Effector memory CD8-positive, alpha-beta T cell (primary cell): ENCODE measurements around the gene TXLNA.
A peak's percentile ranks its signal among the peaks of the same experiment; 100 is the strongest.

ENCODE experiments used
- ATAC-seq: fragments of 150-1000 bp; cut with Tn5 transposase; replicated peaks from 2 replicates; pipeline ENCODE4 v1.10.0; 2021; ENCODE audit warnings: mild to moderate bottlenecking, moderate library complexity
- DNase-seq, 3 experiments: peaks; one replicate each; pipeline ENCODE4 v3.0.0; 2021
- H3K27ac Mint-ChIP-seq, 2 donors: one replicate each; pipeline ENCODE4 v1.8.0; 2022; ENCODE audit warnings: mild to moderate bottlenecking in 2 of 2, mixed read lengths in 2 of 2, moderate library complexity in 2 of 2
- H3K27me3 Mint-ChIP-seq, 2 donors: one replicate each; pipeline ENCODE4 v1.8.0; 2022; ENCODE audit warnings: mixed read lengths in 2 of 2
- H3K36me3 Mint-ChIP-seq: one replicate; pipeline ENCODE4 v1.8.0; 2022; ENCODE audit warnings: mild to moderate bottlenecking, moderate library complexity, mixed read lengths; ENCODE audit not compliant: insufficient read depth
- H3K4me1 Mint-ChIP-seq, 2 donors: one replicate each; pipeline ENCODE4 v1.8.0; 2022; ENCODE audit warnings: low read depth in 2 of 2, mixed read lengths in 2 of 2
- H3K4me3 Mint-ChIP-seq, 2 donors: one replicate each; pipeline ENCODE4 v1.8.0; 2022; ENCODE audit warnings: mild to moderate bottlenecking in 2 of 2, mixed read lengths in 2 of 2, moderate library complexity in 2 of 2
- H3K9me3 Mint-ChIP-seq, 2 donors: one replicate each; pipeline ENCODE4 v1.8.0; 2022; ENCODE audit warnings: mixed read lengths in 2 of 2

The TXLNA gene

DNA sequence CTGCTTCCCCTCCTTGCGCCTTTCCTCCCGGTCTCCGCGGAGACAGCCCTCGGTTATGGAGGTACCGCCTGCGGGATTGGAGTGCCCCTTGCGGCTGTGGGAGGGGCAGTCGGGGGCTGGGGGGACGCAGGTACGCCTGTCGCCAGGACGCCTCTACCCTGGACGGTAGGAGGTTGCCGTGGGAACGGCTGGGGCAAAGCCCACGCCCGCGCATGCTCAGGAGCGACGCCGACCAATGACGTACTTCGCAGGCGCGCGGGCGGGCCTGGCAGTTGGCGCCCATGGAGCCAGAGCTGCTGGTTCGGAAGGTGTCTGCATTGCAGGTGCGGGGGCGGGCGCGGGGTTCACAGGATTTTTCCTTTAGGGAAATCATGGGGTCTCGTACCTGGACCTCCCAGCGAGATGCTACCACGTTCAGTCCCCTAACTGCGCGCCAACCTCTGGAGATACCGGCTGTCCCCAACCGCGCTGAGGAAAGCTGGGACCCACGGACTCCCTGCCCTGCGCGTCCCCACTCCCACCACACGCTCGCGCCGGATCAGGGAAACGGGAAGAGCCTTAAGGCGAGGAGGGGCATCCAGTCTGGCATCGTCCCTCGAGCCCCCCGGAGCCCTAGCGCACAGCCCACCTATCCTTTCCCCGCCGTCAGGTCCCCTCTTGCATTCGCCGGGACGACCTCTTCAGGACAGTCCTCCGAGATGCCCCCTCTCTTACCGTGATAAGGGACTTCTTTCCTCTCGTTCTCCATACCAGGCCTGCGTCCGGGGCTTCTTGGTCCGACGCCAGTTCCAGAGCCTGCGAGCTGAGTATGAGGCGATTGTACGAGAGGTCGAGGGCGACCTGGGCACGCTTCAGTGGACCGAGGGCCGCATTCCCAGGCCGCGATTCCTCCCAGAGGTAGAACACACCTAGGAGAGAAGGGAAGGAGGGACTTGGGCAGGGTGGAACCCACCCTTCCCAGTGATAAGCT lies 26.2 kb downstream of the TXLNA start, which contains the start of gene IQCC:
TSS of gene IQCC (plus strand) at position 271 of the 970 bp plus-strand sequence. CDS start at position 282, 11 bp downstream.
- Mint-ChIP-seq H3K36me3 (peaks cover 18% of the 10 kb centered on the region), H3K9me3 (no peaks in the 10 kb centered on the region), H3K27ac (peak within 1 kb of the TSS; percentile 91 to 94), H3K4me3 (peak within 1 kb of the TSS; percentile 84 to 88), H3K4me1 (peaks cover 28 to 34% of the 10 kb centered on the region in 2 donors), H3K27me3 (no peaks in the 10 kb centered on the region)
- ATAC-seq, result peak; percentile 67
- DNase-seq, result peak; percentile 78 to 84 (median 79)

DNA sequence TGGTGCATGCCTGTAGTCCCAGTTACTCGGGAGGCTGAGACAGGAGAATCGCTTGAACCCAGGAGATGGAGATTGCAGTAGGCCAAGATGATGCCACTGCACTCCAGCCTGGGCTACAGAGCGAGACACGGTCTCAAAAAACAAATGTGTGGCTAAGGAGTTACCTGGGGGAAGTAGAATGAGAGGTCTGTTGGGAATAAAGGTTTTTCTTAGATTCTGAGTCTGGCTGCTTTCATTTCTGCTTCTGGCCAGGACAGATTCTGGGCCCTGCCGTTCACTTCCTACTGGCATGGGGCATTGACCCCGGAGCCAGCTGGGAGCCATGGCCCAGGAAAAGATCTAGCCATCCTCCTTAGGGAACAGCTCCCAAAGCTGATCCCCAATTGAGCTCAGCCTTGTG lies 29.0 kb downstream of the TXLNA start:
- H3K4me1 Mint-ChIP-seq, result peaks cover 14 to 18% of the 10 kb centered on the region in 2 donors
- H3K27me3 Mint-ChIP-seq, result no peaks in the 10 kb centered on the region
- ATAC-seq (no peak), DNase-seq (no peak)
- H3K27ac Mint-ChIP-seq, result no peak overlapping the region
- H3K36me3 Mint-ChIP-seq, result peaks cover 3% of the 10 kb centered on the region
- H3K4me3 Mint-ChIP-seq, result no peak overlapping the region
- H3K9me3 Mint-ChIP-seq, result no peaks in the 10 kb centered on the region

DNA sequence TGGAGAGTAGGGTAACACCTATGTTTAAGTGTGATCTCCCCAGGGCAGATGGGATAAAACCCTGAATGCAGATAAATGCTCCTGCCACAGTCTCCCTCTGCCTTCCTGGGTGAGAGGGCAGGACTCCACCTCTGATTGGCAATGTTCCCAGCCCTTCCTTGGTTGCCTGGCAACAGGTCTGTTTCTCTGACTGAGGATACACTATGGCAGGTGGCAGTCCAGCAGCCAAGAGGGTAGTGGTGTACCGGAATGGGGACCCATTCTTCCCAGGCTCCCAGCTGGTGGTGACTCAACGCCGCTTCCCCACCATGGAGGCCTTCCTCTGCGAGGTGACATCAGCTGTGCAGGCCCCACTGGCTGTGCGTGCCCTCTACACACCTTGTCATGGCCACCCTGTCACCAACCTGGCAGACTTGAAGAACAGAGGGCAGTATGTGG lies 29.4 kb downstream of the TXLNA start, which contains the start of gene DCDC2B:
TSS of gene DCDC2B (plus strand) at position 199 of the 438 bp plus-strand sequence. CDS start at position 204, 5 bp downstream.
- Mint-ChIP-seq H3K27ac (peak within 1 kb of the TSS; percentile 60 to 83), H3K27me3 (no peaks in the 10 kb centered on the region), H3K4me3 (no peak within 1 kb of the TSS), H3K36me3 (peaks cover 3% of the 10 kb centered on the region), H3K9me3 (no peaks in the 10 kb centered on the region), H3K4me1 (peaks cover 13 to 17% of the 10 kb centered on the region in 2 donors)
- ATAC-seq (no peak), DNase-seq (no peak)

DNA sequence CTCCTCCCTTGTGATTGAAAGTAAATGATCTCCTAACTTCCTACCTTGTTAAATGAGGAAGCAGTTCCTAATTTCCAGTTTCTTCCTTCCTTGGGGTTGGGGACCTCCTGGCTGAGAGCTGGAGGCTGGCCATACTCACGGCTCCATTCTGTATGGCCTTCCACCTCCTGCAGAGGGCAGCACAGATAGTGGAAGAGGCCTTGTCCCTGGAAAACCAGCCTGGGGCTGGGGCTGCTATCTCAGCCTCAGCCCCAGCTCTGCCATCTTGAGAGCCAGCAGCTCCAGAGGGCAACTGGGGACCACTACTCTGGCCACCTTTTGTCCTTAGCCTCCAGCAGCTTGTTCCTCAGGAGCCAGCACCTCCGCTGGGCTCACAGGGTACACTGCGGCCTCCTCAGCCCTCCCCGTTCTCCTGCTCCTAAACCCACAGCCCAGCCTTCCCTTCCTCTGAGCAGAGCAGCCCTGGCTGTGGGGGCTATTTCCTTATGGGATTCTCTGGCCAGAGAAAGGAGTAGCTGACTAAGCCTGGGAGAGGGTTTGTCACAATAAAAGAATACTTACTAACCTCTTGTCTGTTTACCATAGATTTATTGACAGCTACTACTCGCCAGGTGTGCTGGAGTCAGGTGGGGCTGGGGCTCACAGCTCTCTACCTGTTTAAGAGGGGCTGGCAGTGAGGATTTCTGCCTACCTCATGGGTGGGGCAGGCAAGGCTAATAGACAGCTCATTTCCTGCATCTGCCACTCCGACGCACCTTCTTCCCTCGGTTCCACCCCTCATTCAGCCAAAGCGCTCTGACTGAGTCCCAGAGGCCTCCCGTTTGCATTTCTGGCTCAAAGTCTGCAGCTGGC lies 36.4 kb downstream of the TXLNA start:
- H3K4me3 Mint-ChIP-seq, result no peak overlapping the region
- no peaks in the 10 kb centered on the region for H3K9me3 Mint-ChIP-seq
- ATAC-seq (peak; percentile 83), DNase-seq (peak; percentile 38 to 45 (median 44))
- H3K27me3 Mint-ChIP-seq, result no peaks in the 10 kb centered on the region
- peaks cover 11% of the 10 kb centered on the region for H3K36me3 Mint-ChIP-seq
- peak overlapping the region in 1 of 2 donors; percentile 75 for H3K27ac Mint-ChIP-seq
- peaks cover under 1 to 9% of the 10 kb centered on the region in 2 donors for H3K4me1 Mint-ChIP-seq

DNA sequence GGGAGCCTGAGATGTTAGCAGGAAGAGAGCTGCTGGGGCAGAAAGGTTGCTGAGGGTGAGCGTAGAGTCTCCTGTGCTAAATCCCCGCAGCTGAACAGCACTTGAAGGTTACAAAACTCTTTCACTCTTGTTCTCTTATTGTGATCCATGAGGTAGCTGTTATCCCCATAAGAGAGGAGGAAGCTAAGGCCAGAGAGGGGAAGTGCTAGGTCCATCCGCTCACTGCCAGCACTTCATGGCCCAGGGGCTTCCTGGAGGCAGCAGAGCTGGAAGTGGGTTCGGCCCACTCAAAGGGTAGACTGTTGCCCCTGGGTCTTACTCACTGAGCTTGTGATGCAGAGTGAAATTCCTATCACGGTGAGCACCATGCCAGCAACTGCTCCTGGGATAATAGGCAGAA lies 37.1 kb downstream of the TXLNA start:
- DNase-seq (no peak), ATAC-seq (no peak)
- Mint-ChIP-seq H3K27ac (peak overlapping the region in 1 of 2 donors; percentile 75), H3K4me1 (peaks cover 7 to 14% of the 10 kb centered on the region in 2 donors), H3K9me3 (no peaks in the 10 kb centered on the region), H3K36me3 (peaks cover 11% of the 10 kb centered on the region), H3K4me3 (no peak overlapping the region), H3K27me3 (no peaks in the 10 kb centered on the region)

DNA sequence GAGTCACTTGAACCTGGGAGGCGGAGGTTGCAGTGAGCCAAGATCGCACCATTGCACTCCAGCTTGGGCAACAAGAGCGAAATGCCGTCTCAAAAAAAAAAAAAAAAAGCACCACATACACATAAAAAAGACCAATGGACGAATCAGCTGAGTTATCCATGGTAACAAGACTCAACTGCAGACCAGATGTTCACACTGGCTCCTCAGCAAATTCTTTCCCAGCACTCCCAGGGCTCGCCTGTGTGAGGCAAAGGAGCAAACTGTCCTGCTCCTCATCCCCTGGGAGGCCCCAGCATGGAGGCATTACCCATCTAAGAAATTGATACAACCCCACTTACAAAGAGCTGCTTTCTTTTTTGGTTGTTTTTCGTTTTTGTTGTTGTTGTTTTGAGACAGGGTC lies 39.5 kb downstream of the TXLNA start:
- Mint-ChIP-seq H3K9me3 (no peaks in the 10 kb centered on the region), H3K4me1 (peaks cover 18 to 25% of the 10 kb centered on the region in 2 donors)

DNA sequence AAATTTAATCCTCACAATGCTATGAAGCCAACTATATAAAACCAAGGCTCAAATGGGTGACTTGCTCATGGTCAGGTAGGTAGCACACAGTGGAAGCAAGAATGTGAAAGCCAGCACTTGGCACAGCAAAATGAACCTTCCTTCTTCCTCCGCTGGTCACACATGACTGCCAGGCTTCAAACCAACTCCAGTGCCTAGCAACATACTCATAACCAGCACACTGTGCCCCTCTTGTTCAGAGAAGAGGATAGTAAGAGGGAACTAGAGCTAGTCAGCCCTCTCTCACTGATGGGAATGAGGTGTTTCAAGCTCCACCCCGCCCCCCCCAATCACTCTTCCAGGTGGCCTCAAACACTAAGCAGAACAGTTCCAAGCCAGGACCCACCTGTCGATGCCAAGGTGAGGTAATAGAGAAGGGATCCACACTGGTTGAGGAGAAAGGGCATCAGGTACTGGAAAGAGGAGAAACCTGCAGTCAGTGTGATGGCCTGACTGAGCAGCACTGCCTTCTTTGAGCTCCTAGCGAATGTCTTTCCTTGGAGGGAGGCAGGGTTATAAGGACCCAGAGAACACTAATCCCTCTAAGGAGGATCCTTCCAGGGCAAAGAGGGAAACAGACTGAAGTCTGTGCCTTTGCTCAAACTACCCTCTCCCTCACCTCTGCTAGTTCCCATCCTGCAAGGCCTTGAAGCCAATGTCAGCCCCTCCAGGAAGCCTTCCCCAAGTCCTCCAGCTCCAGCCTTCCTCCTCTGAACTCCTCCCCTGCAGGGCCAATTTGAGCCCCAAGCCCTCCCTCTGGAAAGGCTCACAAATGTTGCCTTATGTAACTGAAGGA lies 41.5 kb downstream of the TXLNA start:
- Mint-ChIP-seq H3K36me3 (peaks cover 47% of the 10 kb centered on the region), H3K4me1 (peaks cover 22 to 24% of the 10 kb centered on the region in 2 donors), H3K27ac (peak overlapping the region; percentile 96 to 99), H3K4me3 (peak overlapping the region; percentile 91), H3K9me3 (no peaks in the 10 kb centered on the region), H3K27me3 (no peaks in the 10 kb centered on the region)
- ATAC-seq (no peak), DNase-seq (no peak)

More for the DNA sequence above, 39.5 kb downstream of the TXLNA start:
- peak overlapping the region in 1 of 2 donors; percentile 18 for H3K27ac Mint-ChIP-seq
- peaks cover 31% of the 10 kb centered on the region for H3K36me3 Mint-ChIP-seq
- H3K27me3 Mint-ChIP-seq, result no peaks in the 10 kb centered on the region
- ATAC-seq (no peak), DNase-seq (no peak)
- no peak overlapping the region for H3K4me3 Mint-ChIP-seq

DNA sequence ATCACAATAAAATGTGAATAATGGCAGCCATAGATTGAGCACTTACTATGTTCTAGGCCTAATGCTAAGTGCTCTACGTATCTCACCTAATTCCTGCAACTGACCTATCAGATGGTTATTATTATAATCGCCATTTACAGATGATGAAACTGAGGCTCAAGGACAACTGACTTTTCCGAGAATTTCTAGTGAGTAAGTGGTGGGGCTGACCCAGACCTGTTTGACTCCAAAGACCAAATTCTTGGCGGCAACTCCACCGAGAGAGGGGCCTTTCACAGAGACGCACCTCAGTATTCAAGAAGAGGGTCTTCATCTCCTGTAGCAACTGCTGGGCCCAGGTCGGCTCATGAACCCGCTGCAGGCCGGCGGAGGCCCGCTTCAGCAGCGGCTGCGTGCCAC lies 42.1 kb downstream of the TXLNA start:
- DNase-seq, result no peak
- Mint-ChIP-seq H3K4me1 (peaks cover 21 to 22% of the 10 kb centered on the region in 2 donors), H3K9me3 (no peaks in the 10 kb centered on the region), H3K36me3 (peaks cover 53% of the 10 kb centered on the region), H3K27me3 (no peaks in the 10 kb centered on the region), H3K27ac (peak overlapping the region; percentile 96 to 99), H3K4me3 (peak overlapping the region; percentile 91)
- ATAC-seq, result no peak

DNA sequence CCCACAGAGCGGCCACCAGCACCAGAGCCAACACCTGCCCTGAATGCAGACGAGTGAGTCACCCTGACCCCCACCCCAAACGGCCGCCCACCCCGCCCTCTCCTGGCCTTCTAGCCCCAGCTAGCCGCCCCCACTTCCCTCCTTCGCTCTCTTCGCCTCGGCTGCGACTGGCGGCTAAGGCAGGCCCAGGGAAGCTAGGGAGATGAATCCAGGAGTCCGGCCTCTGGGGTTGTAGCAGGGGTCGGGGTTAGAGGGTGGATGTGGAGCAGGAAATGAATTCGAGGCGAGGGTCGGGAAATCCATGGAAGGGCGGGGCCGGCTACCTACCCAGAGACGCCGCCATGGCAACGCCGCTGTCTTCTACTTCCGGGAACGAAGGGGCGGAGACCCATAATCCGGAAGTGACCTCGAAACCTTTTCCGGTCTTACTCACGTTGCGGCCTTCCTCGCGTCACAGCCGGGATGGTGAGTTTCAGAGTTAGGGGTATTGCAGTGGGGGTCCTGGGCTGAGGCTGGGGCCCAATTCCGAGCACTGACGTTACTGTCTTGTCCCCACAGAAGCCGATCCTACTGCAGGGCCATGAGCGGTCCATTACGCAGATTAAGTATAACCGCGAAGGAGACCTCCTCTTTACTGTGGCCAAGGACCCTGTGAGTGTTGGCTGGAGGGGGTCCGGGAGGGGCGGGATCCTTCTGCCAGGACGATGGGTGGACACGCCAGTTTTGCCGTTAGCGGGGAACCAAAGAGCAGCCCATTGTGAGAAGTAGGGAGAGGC lies 42.7 kb downstream of the TXLNA start, which contains the start of the genes EIF3I and TMEM234:
TSS of gene EIF3I (plus strand) at position 428 of the 776 bp plus-strand sequence. CDS start at position 463, 35 bp downstream.
TSS of gene TMEM234 (minus strand) at position 374 of the 776 bp plus-strand sequence. CDS start at position 343, 31 bp downstream.
- Mint-ChIP-seq H3K27me3 (no peaks in the 10 kb centered on the region), H3K4me3 (peak within 1 kb of the TSS; percentile 91), H3K36me3 (peaks cover 58% of the 10 kb centered on the region), H3K9me3 (no peaks in the 10 kb centered on the region), H3K4me1 (peaks cover 21 to 22% of the 10 kb centered on the region in 2 donors), H3K27ac (peak within 1 kb of the TSS; percentile 96 to 99)
- DNase-seq (peak; percentile 87 to 88 (median 87)), ATAC-seq (peak; percentile 94)

DNA sequence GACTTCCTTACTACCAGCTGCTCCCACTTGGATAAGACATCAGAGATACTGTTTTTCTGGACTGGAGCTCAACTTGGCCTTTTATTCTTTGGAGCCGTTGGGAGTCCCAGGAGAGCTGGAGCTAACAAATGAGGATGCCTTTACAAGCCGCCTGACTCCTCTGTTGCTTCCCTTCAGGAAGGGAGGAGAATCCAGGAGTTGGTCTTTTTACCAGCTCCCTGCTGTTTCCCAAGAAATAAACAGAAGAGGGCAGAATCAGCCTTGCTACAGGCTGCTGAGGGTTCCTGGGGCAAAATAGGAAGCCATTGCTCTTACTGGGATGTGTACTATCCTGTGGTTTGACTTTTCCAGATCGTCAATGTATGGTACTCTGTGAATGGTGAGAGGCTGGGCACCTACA lies 44.2 kb downstream of the TXLNA start:
- H3K4me1 Mint-ChIP-seq, result peaks cover 22 to 27% of the 10 kb centered on the region in 2 donors
- H3K27me3 Mint-ChIP-seq, result no peaks in the 10 kb centered on the region
- no peaks in the 10 kb centered on the region for H3K9me3 Mint-ChIP-seq
- peak overlapping the region; percentile 91 for H3K4me3 Mint-ChIP-seq
- H3K27ac Mint-ChIP-seq, result peak overlapping the region; percentile 96 to 99
- DNase-seq (no peak), ATAC-seq (no peak)
- peaks cover 70% of the 10 kb centered on the region for H3K36me3 Mint-ChIP-seq

DNA sequence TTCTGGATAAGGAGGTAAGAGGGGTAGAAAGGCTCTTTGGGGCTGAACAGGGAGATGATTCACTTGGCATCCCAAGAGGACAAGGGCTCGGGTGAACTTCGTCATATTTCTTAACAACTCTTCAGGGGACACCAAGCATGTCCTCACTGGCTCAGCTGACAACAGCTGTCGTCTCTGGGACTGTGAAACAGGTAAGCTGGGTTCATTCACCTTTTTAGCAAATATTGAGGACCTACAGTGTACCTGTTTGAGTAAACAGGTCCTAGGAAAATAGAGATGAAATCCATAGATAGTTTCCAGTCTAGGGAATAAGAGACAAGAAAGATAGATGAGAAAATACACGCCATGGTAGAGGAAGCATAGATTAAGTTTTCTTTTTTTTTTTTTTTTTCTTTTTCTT lies 44.8 kb downstream of the TXLNA start:
- Mint-ChIP-seq H3K4me1 (peaks cover 23 to 27% of the 10 kb centered on the region in 2 donors), H3K27me3 (no peaks in the 10 kb centered on the region), H3K9me3 (no peaks in the 10 kb centered on the region), H3K27ac (peak overlapping the region; percentile 96 to 99), H3K4me3 (peak overlapping the region; percentile 91), H3K36me3 (peaks cover 71% of the 10 kb centered on the region)
- no peak for ATAC-seq
- no peak for DNase-seq
